Measurements from ENCODE around the gene MTUS2.
A peak's percentile ranks its signal among the peaks of the same experiment; 100 is the strongest.

The MTUS2 gene

DNA sequence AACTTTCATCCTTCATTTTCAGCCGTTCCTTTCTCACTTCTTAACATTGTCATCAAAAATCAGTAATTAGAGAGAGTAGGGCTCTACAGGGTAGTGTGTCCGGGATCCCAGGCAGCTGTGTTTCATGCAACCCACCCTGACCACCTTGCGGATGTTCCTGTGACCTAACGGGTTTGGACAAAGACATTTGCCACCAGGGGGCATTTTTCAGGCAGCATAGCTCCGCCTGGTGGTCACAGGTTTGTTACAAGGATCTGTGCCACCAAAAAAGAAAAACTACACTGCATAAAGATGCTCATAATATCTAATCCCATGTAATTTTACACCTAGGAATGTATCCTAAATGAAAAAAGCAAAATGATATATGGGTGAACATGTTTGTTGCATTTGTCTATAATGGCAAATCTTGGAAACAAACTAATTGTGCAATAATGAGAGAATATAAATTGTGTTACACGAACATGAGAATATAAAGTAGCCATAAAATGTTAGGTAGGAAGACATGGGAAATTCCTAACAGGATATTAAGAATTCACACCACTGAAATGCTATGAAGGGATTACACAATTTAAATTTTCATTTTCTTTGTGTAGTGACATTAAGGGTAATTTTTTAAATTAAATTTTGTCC lies 652.3 kb downstream of the MTUS2 start:
- DNase-seq (ENCODE audit: extremely low spot score): peak; percentile 61
- ChIA-PET CTCF (interaction anchor here (0.8 to 3.7 kb wide), 23 partner anchors 8 to 653 kb away, joined by 3 to 24 read pairs (median 4); no protein-coding TSS in a partner anchor), POLR2A (no interaction called here)
- TF ChIP-seq, protein P1, sequence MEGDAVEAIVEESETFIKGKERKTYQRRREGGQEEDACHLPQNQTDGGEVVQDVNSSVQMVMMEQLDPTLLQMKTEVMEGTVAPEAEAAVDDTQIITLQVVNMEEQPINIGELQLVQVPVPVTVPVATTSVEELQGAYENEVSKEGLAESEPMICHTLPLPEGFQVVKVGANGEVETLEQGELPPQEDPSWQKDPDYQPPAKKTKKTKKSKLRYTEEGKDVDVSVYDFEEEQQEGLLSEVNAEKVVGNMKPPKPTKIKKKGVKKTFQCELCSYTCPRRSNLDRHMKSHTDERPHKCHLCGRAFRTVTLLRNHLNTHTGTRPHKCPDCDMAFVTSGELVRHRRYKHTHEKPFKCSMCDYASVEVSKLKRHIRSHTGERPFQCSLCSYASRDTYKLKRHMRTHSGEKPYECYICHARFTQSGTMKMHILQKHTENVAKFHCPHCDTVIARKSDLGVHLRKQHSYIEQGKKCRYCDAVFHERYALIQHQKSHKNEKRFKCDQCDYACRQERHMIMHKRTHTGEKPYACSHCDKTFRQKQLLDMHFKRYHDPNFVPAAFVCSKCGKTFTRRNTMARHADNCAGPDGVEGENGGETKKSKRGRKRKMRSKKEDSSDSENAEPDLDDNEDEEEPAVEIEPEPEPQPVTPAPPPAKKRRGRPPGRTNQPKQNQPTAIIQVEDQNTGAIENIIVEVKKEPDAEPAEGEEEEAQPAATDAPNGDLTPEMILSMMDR (IDR thresholded peaks at IDR 0.05; ENCODE audit: control extremely low read depth, extremely low read depth, low read depth, missing control alignments): peak; percentile 94

DNA sequence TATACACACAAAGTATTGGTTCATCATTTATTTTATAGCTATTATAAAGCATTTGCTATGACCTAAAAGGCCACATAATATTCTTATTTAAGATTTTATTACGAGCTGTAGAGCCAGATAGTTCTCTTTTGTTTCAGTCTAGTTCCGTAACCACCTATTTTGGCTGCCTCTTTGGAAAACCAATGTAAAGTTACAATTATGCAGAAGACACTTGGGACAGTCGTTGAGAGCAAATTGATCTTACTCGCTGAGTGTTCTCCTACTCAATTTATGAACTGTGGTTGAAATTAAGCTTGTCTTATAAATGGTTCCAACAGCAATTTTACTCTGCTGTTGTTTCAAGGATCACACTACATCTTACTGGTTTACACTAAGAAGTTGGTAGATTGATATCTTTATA lies 653.0 kb downstream of the MTUS2 start:
- TF ChIP-seq, protein P1 (IDR thresholded peaks at IDR 0.05; ENCODE audit: control extremely low read depth, extremely low read depth, low read depth, missing control alignments): no peak
- ChIA-PET CTCF (interaction anchor here (0.7 to 3.7 kb wide), 19 partner anchors 12 to 654 kb away, joined by 3 to 24 read pairs (median 4); no protein-coding TSS in a partner anchor), POLR2A (no interaction called here)
- no peak for DNase-seq (ENCODE audit: extremely low spot score)

DNA sequence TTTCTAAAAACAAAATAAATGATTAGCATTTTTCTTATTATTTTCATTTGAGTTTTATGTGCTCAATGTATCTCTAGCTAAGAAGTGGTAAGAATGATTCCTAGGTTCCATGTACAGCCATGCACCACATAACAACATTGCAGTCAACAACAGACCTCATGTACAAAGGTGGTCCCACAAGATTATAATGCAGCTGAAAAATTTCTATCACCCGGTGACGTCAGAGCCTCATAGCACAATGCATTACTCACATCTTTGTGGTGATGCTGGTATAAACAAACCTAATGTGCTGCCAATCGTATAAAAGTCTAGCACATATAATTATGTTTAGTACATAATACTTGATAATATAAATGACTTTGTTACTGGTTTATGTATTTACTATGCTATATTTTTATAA lies 654.9 kb downstream of the MTUS2 start:
- no peak for DNase-seq (ENCODE audit: extremely low spot score)
- ChIA-PET CTCF (interaction anchor here (0.7 to 3.7 kb wide), 4 partner anchors 9 to 24 kb away, joined by 3 to 24 read pairs (median 3); no protein-coding TSS in a partner anchor), POLR2A (no interaction called here)
- TF ChIP-seq, protein P1 (IDR thresholded peaks at IDR 0.05; ENCODE audit: control extremely low read depth, extremely low read depth, low read depth, missing control alignments): no peak

DNA sequence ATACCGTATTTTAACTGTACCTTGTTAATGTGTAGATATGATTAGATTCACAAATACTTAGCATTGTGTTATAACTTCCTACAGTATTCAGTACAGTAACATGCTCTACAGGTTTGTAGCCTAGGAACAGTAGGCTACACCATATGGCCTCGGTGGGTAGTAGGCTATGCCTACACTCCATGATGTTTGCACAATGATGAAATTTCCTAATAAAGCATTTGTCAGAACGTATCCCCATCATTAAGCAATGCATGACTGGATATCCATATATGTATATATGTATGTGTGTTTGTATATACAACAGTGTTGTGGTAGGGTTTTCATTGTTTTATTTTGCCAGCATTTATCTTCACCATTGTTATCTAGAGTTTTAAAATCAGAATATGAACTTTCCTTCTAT lies 655.9 kb downstream of the MTUS2 start:
- TF ChIP-seq, protein P1 (IDR thresholded peaks at IDR 0.05; ENCODE audit: control extremely low read depth, extremely low read depth, low read depth, missing control alignments): no peak
- ChIA-PET POLR2A (no interaction called here), CTCF (interaction anchor here (1.0 to 1.4 kb wide), 3 partner anchors 8 to 10 kb away, joined by 3 to 5 read pairs (median 3); no protein-coding TSS in a partner anchor)
- DNase-seq (ENCODE audit: extremely low spot score): no peak

DNA sequence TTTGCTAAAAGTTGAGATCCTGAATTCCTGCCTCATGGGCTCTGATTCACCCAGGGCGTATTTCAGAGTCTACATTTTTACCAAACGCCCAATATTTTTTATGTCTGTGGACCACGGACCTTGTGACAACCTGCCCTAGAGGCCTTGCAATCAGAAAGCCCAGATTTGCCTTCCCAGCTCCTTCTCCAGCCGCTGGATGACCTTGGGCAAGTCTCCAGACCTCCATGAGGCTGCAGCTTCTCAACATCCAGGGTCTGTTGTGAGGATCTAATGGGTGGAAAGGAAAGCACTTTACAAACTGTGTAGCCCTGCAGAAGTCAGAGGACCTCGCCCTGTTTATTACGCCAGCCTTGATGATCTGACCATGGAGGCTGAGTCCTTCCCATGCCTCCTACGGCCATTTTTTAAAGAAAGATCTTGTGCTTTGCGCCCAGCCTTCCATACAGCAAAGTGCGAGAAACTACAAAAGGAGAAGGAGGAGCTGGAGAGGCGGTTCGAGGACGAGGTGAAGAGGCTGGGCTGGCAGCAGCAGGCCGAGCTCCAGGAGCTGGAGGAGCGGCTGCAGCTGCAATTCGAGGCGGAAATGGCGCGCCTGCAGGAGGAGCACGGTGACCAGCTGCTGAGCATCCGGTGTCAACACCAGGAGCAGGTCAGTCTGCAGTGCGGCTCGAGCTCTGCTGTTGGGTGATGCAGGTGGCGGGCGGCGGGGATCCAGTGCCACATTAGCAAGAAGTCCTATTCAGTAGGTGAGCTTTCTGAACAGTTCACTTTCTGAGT lies 659.8 kb downstream of the MTUS2 start:
- CTCF ChIA-PET: interaction anchor here (1.0 to 2.9 kb wide), 3 partner anchors 9 to 29 kb away, joined by 3 to 9 read pairs (median 8); no protein-coding TSS in a partner anchor

More for the DNA sequence above, 659.8 kb downstream of the MTUS2 start:
- POLR2A ChIA-PET: no interaction called here
- TF ChIP-seq, protein P1 (IDR thresholded peaks at IDR 0.05; ENCODE audit: control extremely low read depth, extremely low read depth, low read depth, missing control alignments): no peak
- DNase-seq (ENCODE audit: extremely low spot score): no peak

Data from GM10248 (cell line).